Activated CD4-positive, alpha-beta T cell treated with anti-CD3 and anti-CD28 coated beads, Interleukin-2, Interleukin-6, amounts not matched to agents 100 ng/mL and 50 ng/mL, durations not matched to agents 16 hours and 8 hours (primary cell): ENCODE measurements around the gene MARCHF11.

ENCODE experiments used
- DNase-seq: peaks from one replicate; pipeline ENCODE4 v3.0.0-alpha.2; 2020

MARCHF11 gene

GRCh38 chr5:16128944-16129343, 50.6 kb downstream of the MARCHF11 start:
- DNase-seq: no peak

GRCh38 chr5:16127865-16128544, 51.6 kb downstream of the MARCHF11 start:
- no peak for DNase-seq

GRCh38 chr5:16120579-16120978, 59.0 kb downstream of the MARCHF11 start:
- DNase-seq: no peak

DNA sequence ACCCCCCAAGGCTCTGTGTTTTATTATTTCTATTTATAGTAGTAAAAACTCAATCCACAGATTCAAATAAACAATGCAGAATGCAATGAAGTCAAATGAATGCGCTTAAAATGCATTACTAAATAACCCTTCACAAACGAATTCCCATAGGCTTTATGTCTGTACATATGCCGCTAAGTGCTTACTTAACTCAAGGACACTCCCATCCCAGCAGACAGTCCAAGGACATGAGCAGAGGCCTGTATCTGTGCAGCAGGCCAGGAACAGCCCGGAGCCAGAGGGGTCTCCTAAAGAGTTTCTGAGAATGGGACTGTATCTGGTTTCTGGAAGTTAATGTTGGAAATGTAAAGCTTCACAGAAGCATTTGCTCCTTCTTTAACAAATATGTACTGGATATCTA, 59.8 kb downstream of the MARCHF11 start:
- no peak for DNase-seq

- DNase-seq: no peak
These were observed 64.5 kb downstream of the MARCHF11 start for GRCh38 chr5:16115140-16115539.

- DNase-seq: no peak
These were observed 71.2 kb downstream of the MARCHF11 start for GRCh38 chr5:16108418-16108817.

DNA sequence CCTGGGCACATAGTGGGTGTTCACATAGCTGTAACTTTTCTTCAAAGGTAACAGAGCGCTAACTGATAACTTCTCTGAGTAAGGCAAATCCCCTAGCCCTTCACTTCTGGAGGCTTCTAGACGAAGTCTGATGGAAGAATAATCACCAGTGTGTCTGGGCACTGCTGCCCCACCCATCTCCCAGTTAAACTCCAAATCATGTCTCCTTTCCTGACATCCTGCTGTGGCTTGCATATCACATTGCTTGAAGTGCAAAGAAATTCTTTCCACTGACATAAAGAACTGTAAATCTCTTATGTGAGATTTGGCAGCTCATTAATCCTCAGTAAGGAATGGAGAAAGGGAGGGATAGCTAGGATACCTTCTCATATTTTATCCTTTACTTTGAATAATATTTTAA, 74.6 kb downstream of the MARCHF11 start:
- no peak for DNase-seq

DNA sequence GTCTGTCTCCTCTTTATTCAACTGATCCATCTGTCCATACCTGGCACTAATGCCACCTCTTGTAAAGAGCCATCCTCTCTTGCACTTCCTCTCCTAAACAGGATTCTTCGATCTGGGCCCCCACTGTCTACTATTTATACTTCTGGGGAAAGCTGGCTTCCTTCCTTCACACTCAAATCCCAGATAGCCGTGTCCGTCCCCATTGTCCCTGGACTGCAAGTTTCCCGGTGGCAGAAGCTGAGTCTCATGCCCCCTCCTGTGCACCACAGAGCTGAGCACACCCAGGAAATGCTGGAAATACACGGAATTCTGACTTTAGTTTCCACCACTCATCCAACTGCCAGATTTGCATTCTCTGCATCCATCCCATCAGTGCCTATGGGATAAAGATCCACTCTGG, 84.0 kb downstream of the MARCHF11 start:
- no peak for DNase-seq

DNA sequence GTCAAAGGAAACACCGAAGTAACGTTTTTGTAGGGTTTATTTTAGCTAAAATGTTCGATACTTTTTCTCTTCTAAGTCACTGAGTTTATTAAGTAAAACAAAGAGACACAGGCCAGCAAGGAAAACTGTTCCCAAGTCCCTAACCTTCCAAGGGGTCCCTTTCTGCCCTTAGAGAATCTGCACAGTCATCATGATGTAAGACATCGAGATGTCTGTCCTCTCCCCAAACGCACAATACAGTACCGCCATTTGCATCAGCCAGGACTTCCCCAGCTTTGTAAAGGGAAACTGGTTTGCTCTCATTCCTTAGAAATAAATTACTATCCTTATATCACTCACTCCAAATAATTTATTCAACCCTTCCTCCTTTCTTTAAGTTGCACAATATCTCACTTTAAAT, 89.3 kb downstream of the MARCHF11 start:
- no peak for DNase-seq

- no peak for DNase-seq
These were observed 96.6 kb downstream of the MARCHF11 start for GRCh38 chr5:16082982-16083381.

DNA sequence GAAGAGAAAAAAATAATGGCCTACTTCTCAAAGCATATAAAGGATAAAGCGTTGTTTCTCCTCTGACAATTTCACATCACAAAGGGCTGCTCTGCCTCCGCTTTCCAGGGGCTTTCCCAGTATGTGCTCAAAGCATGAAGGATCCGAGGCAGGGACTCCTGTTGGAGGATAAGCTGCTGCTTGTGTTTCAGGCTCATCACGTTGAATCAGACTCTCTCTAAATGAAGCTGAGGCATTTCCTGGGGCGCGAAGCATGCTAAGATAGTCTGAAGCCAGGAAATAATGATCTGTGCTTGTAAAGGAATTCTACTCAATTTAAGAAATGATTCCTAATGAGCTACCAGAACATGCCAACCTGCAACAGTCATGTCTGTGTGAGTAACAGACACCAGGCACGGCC, 97.5 kb downstream of the MARCHF11 start:
- DNase-seq: no peak

DNA sequence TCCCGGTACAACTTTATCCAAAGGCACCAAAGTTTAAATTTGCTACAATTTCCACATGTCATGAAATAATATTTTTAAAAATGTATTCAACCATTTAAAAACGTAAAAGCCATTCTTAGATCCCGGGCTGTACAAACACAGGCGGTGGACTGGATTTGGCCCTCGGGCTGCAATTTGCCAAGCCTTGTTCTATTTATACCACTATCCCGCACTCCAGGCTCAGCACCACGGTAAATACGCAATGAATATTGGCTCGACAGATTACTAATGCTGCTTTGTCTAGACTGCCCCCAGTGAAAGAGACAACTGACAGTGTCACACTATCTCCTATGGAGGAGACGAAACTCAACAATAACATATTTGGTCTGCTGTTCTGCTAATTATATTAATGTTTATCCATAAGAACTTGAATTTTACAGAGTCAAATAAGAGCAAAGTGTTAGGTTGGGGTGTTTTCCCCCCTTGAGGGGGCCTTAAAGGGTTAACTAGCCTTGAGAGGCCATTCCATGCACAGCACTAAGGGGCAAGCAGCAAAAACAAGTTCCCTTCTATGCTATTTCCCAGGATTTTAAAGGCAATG, 98.1 kb downstream of the MARCHF11 start:
- DNase-seq: no peak

DNA sequence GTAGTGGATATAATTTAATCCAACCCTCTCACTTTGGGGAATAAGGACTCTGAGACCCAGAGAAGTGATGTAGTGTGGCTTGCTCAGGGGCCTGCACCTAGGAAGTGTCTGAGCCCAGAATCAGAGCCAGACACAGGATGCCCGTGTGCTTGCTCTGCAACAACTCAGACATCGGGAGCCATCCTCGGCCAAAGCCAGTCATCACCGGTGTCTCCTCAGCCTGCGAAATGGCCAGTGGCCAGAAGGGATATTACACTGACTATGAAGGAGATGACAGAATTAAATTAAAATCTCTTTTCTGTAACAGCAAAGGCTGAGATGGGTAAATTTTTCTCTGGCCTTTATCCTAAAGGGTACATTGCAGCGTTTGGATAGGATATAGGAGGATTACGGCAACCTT, 102.9 kb downstream of the MARCHF11 start:
- no peak for DNase-seq

DNA sequence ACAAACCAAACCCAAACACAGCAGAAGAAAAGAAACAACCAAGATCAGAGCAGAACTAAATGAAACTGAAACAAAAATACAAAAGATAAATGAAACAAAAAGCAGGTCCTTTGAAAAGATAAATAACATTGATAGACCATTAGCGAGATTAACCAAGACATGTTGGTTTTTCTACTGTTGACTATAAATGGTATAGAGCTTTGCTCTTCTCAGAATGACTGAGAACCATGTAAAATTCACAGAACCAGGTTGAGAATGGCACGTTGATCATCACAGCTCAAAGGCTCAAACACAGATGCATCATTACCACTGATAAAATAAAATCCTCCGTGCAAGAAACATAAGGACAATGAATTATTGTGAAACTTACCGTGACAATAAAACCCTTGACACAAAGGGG, 105.2 kb downstream of the MARCHF11 start:
- no peak for DNase-seq

- DNase-seq: no peak
These were observed 107.0 kb downstream of the MARCHF11 start for GRCh38 chr5:16072616-16073015.

DNA sequence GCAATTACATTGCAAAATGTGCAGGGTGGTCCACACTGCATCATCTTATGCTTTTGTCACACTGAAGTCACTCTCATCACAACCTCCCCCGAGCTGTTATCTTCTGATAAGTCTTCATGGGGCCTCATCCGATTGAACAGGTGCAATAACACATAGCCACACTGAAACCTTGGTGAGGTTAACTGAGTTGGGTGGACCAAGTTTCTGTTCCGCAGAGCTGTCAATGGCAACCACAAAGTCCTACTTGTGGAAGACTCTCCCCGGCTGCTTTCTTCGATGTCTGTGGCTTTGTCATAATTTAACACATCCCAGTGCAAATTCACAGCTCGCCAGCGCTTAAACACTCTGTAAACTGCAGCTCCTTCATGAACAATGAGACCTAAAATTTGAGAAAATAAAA, 112.2 kb downstream of the MARCHF11 start:
- DNase-seq: no peak

DNA sequence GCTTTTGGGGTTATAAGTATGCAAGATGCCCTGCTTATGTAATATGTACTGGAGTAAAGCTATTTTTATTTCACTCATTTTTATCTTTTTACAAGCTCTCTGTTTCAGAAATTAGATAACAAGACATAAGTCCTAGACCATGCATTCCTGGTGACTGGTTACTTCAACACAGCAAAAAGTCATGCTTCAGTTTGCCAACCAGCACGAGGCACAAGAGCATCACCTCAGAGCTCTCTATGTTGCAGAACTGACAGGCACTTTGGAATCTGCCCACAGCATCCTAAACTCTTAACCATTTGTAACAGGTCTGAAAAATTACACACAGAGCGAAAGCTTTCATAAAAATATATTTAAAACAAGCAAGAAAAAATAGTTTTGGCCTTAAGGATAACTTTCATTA, 112.8 kb downstream of the MARCHF11 start:
- DNase-seq: no peak

- no peak for DNase-seq
These were observed 113.3 kb downstream of the MARCHF11 start for GRCh38 chr5:16066320-16066719.

- no peak for DNase-seq
These were observed 113.8 kb downstream of the MARCHF11 start for GRCh38 chr5:16065831-16066230.

DNA sequence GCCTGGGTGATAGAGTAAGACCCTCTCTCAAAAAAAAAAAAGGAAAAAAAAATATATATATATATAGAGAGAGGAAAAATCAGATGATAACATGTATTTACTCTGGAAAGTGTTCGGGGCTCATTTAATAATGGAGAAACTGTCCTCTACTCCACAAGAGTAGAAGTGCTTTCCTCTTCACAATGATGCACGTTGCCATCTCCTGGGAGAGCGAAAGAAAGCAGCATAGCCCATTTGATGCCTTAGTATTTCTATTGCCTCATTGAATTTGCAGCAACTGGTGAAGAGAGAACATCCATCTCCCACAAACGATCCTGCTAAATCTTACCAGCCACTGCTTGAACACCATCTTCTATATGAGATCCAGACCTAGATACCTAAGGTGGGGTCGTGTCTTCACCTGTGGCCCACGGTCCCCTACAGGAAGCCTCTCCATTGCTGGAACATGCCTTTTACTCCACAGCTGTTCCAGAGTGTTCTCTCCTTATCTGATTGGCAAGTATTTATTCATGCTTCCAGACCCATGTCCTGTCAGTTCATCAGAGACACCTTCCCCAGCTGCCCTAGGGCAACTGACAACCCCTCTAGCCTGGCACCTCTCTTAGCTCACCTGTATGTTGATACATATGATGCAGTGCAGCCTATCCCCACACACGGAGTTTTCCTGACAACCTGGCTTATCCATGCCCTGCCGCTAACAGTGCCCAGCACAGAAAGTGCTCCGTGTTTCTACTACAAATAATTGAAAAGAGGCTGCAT, 115.3 kb downstream of the MARCHF11 start:
- DNase-seq: no peak

DNA sequence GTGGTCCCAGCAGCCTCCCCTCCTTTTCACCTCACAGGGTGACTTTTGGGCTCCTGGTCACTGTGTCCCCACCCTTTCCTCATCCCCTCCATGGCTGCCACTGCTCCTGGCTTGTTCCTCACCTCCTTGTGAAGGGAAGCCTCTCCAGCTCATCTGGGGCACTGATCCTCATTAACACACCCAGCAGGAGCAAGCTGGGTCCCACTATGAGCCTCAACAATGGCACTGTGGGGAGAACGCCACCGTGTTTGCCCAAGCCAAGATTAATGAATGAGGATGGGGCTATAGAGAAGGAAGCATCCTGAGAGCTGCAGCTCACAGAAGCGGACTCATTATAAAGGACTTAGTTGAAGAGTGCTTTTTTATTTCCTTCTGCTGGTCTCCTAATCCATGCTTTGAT, 118.4 kb downstream of the MARCHF11 start:
- no peak for DNase-seq

- no peak for DNase-seq
These were observed 122.3 kb downstream of the MARCHF11 start for GRCh38 chr5:16057277-16057676.

GRCh38 chr5:16051246-16051755, 128.3 kb downstream of the MARCHF11 start:
- DNase-seq: no peak

- no peak for DNase-seq
These were observed 129.2 kb downstream of the MARCHF11 start for GRCh38 chr5:16050414-16050813.
